GM19238 (cell line): Measurements from ENCODE around the gene SLC39A5.
A peak's percentile ranks its signal among the peaks of the same experiment; 100 is the strongest.
"Not testable (repeated sequence)": the region's sequence is repeated elsewhere in the genome, so short reads cannot be mapped to it uniquely, and the experiment has no call there.

ENCODE experiments used
- DNase-seq: peaks from one replicate; pipeline ENCODE4 v3.0.0; 2011; ENCODE audit warnings: low spot score; ENCODE audit not compliant: insufficient read length

SLC39A5 gene

DNA sequence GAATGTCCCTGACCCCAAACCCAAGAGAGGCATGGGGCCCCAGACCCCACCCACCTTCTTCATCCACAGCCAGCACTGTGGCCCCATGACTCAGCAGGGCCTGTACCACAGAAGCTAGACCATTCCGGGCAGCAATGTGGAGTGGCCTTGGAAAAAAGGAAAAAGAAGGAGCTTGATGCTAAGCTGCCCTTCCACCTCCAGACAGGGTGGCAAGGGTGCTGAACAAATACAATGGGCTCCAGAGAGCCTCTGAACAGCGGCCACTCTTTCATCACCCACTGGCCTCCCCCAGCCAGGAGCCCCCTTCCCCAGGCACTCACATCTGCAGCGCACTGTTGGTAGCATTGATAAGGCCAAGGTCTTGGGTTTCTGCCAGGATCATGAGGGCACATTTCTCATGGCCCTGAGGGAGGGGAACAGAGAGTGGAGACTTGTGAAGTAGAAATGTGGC is 13.9 kb downstream of the SLC39A5 start:
- DNase-seq = no peak

DNA sequence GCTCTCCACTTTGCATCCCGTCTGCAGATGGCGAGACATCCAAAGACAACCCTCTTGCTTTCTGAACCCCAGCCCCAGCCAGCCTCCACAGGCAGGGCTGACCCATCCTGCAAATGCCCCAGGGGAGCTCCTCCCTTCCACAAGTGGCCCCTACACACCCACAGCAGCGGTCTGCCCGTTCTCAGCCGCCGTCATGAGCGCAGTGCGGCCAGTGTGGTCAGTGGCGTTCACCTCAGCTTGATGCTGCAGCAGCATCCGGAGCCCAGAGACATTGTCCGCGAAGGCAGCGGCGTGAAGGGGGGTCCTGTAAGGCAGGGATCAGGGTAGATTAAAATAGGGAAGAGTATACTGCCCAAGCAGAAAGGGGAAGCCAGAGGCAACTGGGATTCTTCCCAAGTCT is 14.6 kb downstream of the SLC39A5 start:
- DNase-seq = no peak

DNA sequence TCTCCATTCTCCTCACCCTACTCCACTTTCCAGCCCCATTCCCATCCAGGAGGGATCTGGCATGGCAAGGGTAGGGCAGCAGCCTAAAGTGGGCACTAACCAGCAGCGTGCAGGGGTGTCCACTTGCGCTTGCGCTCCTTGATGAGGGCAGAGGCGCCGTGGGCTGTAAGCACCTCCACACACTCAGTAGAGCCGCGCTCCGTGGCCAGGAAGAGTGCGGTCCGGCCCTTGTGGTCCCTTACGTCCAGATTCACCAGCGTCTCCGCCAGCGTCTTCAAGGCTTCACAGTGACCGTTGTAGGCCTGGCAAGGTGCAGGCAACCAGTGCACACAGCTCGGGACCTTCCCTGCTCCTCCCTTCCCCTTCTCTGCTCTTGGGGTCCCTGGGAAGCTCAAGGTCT is 18.1 kb downstream of the SLC39A5 start:
- no peak for DNase-seq

DNA sequence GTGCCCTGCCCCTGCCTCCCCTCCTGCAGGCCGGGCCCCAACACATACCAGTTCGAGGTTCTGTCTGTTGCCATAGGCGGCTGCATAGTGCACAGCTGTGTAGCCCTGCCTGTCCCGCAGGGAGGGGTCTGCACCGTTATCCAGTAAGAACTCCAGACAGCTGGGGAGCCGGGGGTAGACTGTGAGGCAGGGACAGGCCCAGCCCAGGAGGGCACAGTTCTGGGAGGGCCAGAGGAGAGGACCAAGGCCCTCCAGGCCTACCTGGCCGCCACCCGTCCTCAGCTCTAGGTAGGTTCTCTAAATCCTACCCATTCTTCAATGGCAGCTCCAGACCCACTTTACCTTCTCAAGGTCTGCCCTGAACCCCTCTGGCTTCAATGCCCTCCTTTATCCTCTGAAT is 18.9 kb downstream of the SLC39A5 start:
- DNase-seq = no peak

DNA sequence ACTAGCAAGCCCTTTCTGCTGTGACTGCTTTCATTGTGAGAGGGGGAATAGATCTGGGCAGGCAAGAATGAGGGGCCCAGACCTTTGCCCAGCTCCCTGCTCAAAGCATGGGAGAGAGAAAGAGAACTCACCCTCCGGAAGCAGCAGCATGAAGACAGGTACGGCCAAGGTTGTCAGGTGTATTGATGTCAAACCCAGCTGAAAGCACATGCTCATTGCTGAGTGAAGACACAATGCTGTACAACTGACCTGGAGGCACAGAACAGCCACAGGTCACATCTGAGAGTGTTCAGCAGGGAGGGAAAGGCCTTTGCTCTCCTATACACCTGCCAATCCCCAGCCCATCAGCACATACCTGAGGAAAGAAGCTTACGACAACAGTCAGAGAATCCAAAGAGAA is 22.8 kb downstream of the SLC39A5 start:
- no peak for DNase-seq

- DNase-seq = no peak
Measured at GRCh38 chr12:56253091-56253490, 23.2 kb downstream of the SLC39A5 start.

DNA sequence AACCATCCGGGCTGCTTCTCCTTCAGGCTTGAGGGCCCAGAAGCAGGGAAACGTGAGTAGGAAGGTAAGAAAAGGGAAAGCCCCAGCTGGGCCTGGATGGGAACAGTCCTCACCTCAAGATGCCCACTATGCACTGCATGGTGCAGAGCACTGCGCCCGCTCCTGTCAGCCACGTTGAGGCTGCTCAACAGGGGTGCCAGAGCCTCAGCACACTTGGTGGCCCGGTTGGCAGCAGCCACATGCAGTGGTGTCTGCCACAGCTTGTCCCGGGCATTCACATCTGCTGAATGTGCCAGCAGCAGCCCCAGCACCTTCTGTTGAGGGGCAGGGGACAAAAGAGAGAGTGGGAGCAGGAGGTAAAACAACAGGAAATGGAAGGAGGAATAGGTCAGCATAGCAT is 25.8 kb downstream of the SLC39A5 start:
- DNase-seq = no peak

GRCh38 chr12:56256326-56256960 is 26.6 kb downstream of the SLC39A5 start:
- DNase-seq = no peak

DNA sequence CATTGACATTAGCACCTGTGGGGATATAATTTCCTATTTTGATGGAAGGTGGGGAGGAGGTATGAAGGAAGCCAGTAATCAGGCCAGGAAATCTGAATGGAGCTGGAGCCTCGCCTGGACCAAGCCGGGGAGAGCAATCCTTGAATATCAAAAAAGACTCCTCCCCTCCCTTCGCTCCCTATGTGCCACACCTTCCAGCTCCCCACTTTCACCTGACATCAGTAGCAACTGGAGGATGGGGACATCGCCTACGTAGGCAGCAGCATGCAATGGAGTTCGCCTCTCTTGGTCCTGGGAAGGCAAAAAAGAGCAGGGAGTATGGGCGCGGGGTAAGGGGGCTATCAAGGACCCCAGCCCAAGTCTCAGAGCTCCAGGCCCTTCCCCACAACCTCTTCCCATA is 27.2 kb downstream of the SLC39A5 start:
- no peak for DNase-seq

DNA sequence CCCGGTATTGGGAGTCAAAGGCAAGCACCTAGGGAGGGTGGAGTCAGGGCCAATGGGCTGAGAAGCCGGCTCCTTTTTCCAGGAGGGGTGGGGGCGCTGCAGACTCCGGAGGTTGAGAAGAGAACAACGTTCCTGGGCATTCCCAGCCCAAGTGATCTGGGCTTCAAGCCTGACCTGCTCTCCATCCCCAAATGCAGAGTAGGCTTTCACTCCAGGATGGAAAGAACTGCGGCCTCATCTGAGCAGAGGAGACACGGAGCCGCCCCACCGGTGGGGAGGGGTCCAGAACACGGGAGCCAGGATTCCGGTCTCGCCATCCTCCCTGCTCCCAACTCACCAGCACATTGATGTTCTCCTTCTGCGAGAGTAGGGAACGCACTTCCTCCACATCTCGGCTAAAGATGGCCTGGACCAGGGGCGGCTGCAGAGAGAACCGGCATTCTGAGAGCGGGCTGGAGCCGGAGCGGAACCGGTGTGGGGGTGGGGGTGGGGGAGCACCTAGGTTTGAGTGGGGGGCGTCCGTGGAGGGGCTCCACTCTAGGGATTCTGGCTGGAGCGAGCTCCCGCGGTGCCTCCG is 27.7 kb downstream of the SLC39A5 start:
- no peak for DNase-seq

- peak; percentile 94 for DNase-seq
Measured at GRCh38 chr12:56258068-56258819, 28.4 kb downstream of the SLC39A5 start, which contains the start of gene ANKRD52. ANKRD52 (minus strand) TSS chr12:56258384; CDS start chr12:56258269, 115 bp downstream.

DNA sequence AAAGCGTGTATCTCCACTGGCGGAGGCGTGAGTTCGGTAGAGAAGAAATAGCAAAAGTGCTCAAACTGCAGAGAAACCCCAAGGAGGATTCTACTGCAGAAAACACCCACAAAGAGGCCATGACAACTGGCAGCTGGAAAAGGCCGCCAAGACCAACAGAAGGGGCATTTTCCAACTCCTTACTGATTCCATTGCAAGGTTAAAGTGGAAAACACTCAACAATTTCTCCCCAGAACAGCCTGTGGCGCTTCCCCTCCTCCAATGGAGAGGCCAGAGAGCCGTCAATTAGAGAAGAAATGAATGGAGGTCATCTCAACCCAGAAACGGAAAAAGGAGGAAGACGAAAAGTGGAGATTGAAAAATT is 29.0 kb downstream of the SLC39A5 start:
- DNase-seq = no peak

DNA sequence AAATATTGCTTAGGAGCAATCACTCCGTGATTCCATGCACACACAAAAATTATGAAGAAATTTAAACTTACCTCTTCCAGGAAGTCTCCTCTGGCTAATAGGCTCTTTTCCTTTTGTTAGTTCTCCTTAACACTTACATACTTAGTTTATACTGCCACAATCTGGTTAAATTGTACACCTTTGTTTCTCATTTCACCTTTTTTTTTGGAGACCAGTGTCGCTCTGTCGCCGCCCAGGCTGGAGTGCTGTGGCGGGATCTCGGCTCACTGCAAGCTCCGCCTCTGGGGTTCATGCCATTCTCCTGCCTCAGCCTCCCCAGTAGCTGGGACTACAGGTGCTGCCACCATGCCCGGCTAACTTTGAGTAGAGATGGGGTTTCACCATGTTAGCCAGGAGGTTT is 30.5 kb downstream of the SLC39A5 start:
- no peak for DNase-seq

- DNase-seq = no peak
Measured at GRCh38 chr12:56260921-56261320, 31.1 kb downstream of the SLC39A5 start.

- no peak for DNase-seq
Measured at GRCh38 chr12:56261503-56262232, 31.8 kb downstream of the SLC39A5 start.

GRCh38 chr12:56262955-56263354 is 33.1 kb downstream of the SLC39A5 start:
- DNase-seq = not testable (repeated sequence)

GRCh38 chr12:56266068-56266692 is 36.3 kb downstream of the SLC39A5 start:
- DNase-seq = not testable (repeated sequence)

- peak; percentile 96 for DNase-seq
Measured at GRCh38 chr12:56266693-56267442, 37.0 kb downstream of the SLC39A5 start, which contains the start of gene COQ10A. COQ10A (plus strand) TSS chr12:56266942; CDS start chr12:56267119, 177 bp downstream.

- no peak for DNase-seq
Measured at GRCh38 chr12:56267443-56268071, 37.7 kb downstream of the SLC39A5 start.

- DNase-seq = no peak
Measured at GRCh38 chr12:56271031-56271430, 41.2 kb downstream of the SLC39A5 start.
